ENCODE measurements around the gene ABHD12. TPM values are rescaled to one million over a fixed set of nuclear protein-coding genes. Genes with fewer than 3 reads are reported as not detected.

The ABHD12 gene
- total RNA-seq, 3 donors from 2014 or later (not counting 1 experiment from before 2014, with no cell fraction given), result 28.5 to 34.6 (median 34.5) TPM

GRCh38 chr20:25256226-25256859 is 134.3 kb downstream of the ABHD12 start:
- H3K9me3 Mint-ChIP-seq, result no peaks in the 10 kb centered on the region
- no peaks in the 10 kb centered on the region for H3K36me3 Mint-ChIP-seq
- no peak overlapping the region for H3K4me3 ChIP-seq (ENCODE audit: low read length)
- peaks cover 0 to 17% of the 10 kb centered on the region in 2 donors for H3K4me1 Mint-ChIP-seq
- intact Hi-C loops (cut with micrococcal nuclease), result no loop called here
- no peak for TF ChIP-seq CTCF (IDR thresholded peaks at IDR 0.05)
- 95% methylated on average over 5 of the region's 5 CpGs for WGBS (ENCODE audit: insufficient coverage)
- ATAC-seq (no peak), DNase-seq (no peak)
- H3K27me3 Mint-ChIP-seq (ENCODE audit: low read depth in 2 of 2), result no peaks in the 10 kb centered on the region
- no peaks in the 10 kb centered on the region for H3K27me3 ChIP-seq (ENCODE audit: control insufficient read depth, insufficient read depth, low read length)
- H3K36me3 ChIP-seq (ENCODE audit: control insufficient read depth, insufficient read depth, low read length), result peaks cover 6% of the 10 kb centered on the region
- H3K4me1 ChIP-seq (ENCODE audit: control insufficient read depth, insufficient read depth, low read length), result no peaks in the 10 kb centered on the region
- H3K27ac ChIP-seq (ENCODE audit: low read length), result no peak overlapping the region
- H3K27ac Mint-ChIP-seq, result no peak overlapping the region
- no peaks in the 10 kb centered on the region for H3K9me3 ChIP-seq (ENCODE audit: control insufficient read depth, insufficient read depth, low read length)
- no peak overlapping the region for H3K4me3 Mint-ChIP-seq

GRCh38 chr20:25254986-25255680 is 135.5 kb downstream of the ABHD12 start:
- Histone ChIP-seq H3K9me3 (ENCODE audit: control insufficient read depth, insufficient read depth, low read length) (no peaks in the 10 kb centered on the region), H3K27ac (ENCODE audit: low read length) (no peak overlapping the region), H3K4me3 (ENCODE audit: low read length) (no peak overlapping the region), H3K4me1 (ENCODE audit: control insufficient read depth, insufficient read depth, low read length) (no peaks in the 10 kb centered on the region), H3K27me3 (ENCODE audit: control insufficient read depth, insufficient read depth, low read length) (no peaks in the 10 kb centered on the region), H3K36me3 (ENCODE audit: control insufficient read depth, insufficient read depth, low read length) (peaks cover 2% of the 10 kb centered on the region)
- Mint-ChIP-seq H3K27ac (no peak overlapping the region), H3K4me1 (peaks cover 7 to 25% of the 10 kb centered on the region in 2 donors), H3K27me3 (ENCODE audit: low read depth in 2 of 2) (no peaks in the 10 kb centered on the region), H3K4me3 (no peak overlapping the region), H3K36me3 (no peaks in the 10 kb centered on the region), H3K9me3 (no peaks in the 10 kb centered on the region)
- DNase-seq, result no peak
- intact Hi-C loops (cut with micrococcal nuclease), result no loop called here
- TF ChIP-seq CTCF (IDR thresholded peaks at IDR 0.05), result no peak
- ATAC-seq, result no peak
- WGBS (ENCODE audit: insufficient coverage), result 94% methylated on average over 12 of the region's 12 CpGs

GRCh38 chr20:25254571-25254970 is 136.1 kb downstream of the ABHD12 start:
- no peak overlapping the region for H3K27ac ChIP-seq (ENCODE audit: low read length)
- no peaks in the 10 kb centered on the region for H3K9me3 ChIP-seq (ENCODE audit: control insufficient read depth, insufficient read depth, low read length)
- Mint-ChIP-seq H3K9me3 (no peaks in the 10 kb centered on the region), H3K4me3 (no peak overlapping the region), H3K4me1 (peaks cover 8 to 26% of the 10 kb centered on the region in 2 donors), H3K36me3 (no peaks in the 10 kb centered on the region), H3K27me3 (ENCODE audit: low read depth in 2 of 2) (no peaks in the 10 kb centered on the region), H3K27ac (peak overlapping the region in 1 of 2 donors; percentile 51)
- H3K4me1 ChIP-seq (ENCODE audit: control insufficient read depth, insufficient read depth, low read length), result peaks cover 3% of the 10 kb centered on the region
- peaks cover 2% of the 10 kb centered on the region for H3K36me3 ChIP-seq (ENCODE audit: control insufficient read depth, insufficient read depth, low read length)
- no peaks in the 10 kb centered on the region for H3K27me3 ChIP-seq (ENCODE audit: control insufficient read depth, insufficient read depth, low read length)
- intact Hi-C loops (cut with micrococcal nuclease), result no loop called here
- no peak overlapping the region for H3K4me3 ChIP-seq (ENCODE audit: low read length)
- DNase-seq (no peak), ATAC-seq (no peak)
- TF ChIP-seq CTCF (IDR thresholded peaks at IDR 0.05), result no peak
- 86% methylated on average over 5 of the region's 5 CpGs for WGBS (ENCODE audit: insufficient coverage)

All from natural killer cell (primary cell).